Ovary (tissue), 9 donors: ENCODE results near the gene ACSF3. TPM values are rescaled to one million over a fixed set of nuclear protein-coding genes. Genes with fewer than 3 reads are reported as not detected.

Source experiments
- DNase-seq, 5 donors: peaks; one replicate each; pipeline ENCODE4 v3.0.0-alpha.2; 2019 to 2020
- H3K27ac ChIP-seq, 2 donors: fragments of 200-600 bp; one replicate each; pipeline versions ENCODE4 v1.5.1 to v1.8.0; 2019 to 2022
- H3K27me3 ChIP-seq: fragments of 200-600 bp; one replicate; pipeline ENCODE4 v1.8.0; 2022
- H3K36me3 ChIP-seq: fragments of 200-600 bp; sonication (generic); one replicate; pipeline ENCODE4 v1.5.1; 2019
- H3K4me1 ChIP-seq: one replicate; pipeline ENCODE4 v1.8.1; 2013; ENCODE audit warnings: mild to moderate bottlenecking, moderate library complexity; ENCODE audit not compliant: insufficient read depth
- H3K4me3 ChIP-seq: fragments of 200-600 bp; sonication (generic); one replicate; pipeline ENCODE4 v1.5.1; 2017
- H3K9me3 ChIP-seq, 2 donors: fragments of 200-600 bp in 1 of 2; sonication (generic) in 1 of 2; one replicate each; pipeline versions ENCODE4 v1.5.1 to v1.8.1; 2013 to 2019; ENCODE audit warnings: mild to moderate bottlenecking in 1 of 2, moderate library complexity in 1 of 2
- EP300 ChIP-seq: sonication (generic); formaldehyde crosslinking; IDR thresholded peaks from one replicate; pipeline ENCODE4 v1.6.1; 2017; ENCODE audit warnings: antibody characterized with exemption
- POLR2A ChIP-seq: fragments of 450-650 bp; IDR thresholded peaks from one replicate; pipeline ENCODE4 v1.6.1; 2017; ENCODE audit warnings: antibody characterized with exemption, mild to moderate bottlenecking, moderate library complexity
- WGBS, 3 donors: extraction: QIAGEN DNeasy Blood & Tissue Kit in 1 of 3; methylation state at CpG; one replicate each; pipeline versions ENCODE4 v1.1.5 to v1.1.7; 2013 to 2017; 5-methylcytosine and 5-hydroxymethylcytosine counted together
- intact Hi-C, 4 donors: fragments of 100-400 bp; cut with DNase I; formaldehyde crosslinking; loops; one replicate each; pipeline versions ENCODE4 v1.11.0 to v1.15.1; 2022 to 2023
- polyA plus RNA-seq, 2 donors: library from polyadenylated mRNA; stranded (reverse); fragments of 200-250 nt in 1 of 2; fragments of 350-450 nt in 1 of 2; fragmentation: Illumina TruSeq in 1 of 2; extraction: RNeasy Lipid Tissue Mini Kit (QIAGEN cat#74804) in 1 of 2; gene quantifications; one replicate each; pipeline ENCODE4 v1.2.3, GENCODE V29; 2013 to 2014
- total RNA-seq, 7 donors: library from RNA; depleted of rRNA in 2 of 7; stranded (reverse); fragments of >200 nt in 2 of 7; fragmentation: NEBNext Ultra II Directional in 3 of 7; extraction: Animal tissue kit (Norgen Biotek cat#: 25700) in 3 of 7; gene quantifications; one replicate each; pipeline versions ENCODE4 v1.1.0 to v1.2.4, GENCODE V29; 2016 to 2023
- TF ChIP-seq, protein P1 (sequence below), 3 donors: fragments of 450-650 bp in 2 of 3; fragments of 200-600 bp in 1 of 3; IDR thresholded peaks; one replicate each; pipeline versions ENCODE4 v1.5.1 to v1.8.0; 2016 to 2022; ENCODE audit warnings: antibody characterized with exemption in 3 of 3, mild to moderate bottlenecking in 1 of 3
- donor health status: DM: no; HTN: no; CAD: no; lungs with moderate emphysema.
- donor health status: DM: no; HTN: no; CAD: no.
- donor health status: Bipolar disorder and iron deficiency.
- donor health status: DM: yes; HTN: yes; CAD: no.
- donor health status: DM: no; HTN: no; CAD: no.
- donor health status: DM: yes; HTN: yes; CAD: no.

ACSF3 gene
- total and polyA plus RNA-seq, 9 donors: 16.2 to 40.9 (median 28.0) TPM

DNA sequence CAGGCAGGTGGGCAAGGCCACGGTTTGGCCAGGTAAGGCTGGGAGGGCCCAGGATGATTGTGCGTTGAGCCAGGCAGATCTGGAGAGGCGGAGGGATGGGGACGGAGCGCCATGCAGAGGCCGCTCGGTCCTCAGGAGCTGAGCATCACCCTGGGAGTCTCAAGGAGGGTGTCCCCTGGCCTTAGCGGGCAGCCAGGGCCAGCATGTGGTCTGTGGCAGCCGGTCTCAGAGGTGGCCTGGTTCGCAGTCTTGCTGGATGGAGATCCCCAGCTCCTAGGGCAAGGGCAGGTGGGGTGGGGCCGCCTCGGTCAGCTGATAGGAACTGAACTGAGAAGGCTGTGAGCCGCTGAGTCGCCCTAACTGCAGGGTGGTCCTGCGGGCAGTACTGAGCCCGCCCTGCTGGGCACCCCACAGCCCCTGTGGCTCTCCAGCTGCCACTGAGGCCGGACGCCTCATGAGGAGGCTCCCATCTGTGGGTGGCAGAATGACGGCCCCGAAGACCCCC, 66.2 kb downstream of the ACSF3 start:
- no peak for DNase-seq
- Histone ChIP-seq H3K27me3 (no peaks in the 10 kb centered on the region), H3K9me3 (no peaks in the 10 kb centered on the region), H3K36me3 (no peaks in the 10 kb centered on the region), H3K4me1 (peaks cover 12% of the 10 kb centered on the region), H3K4me3 (no peak overlapping the region), H3K27ac (no peak overlapping the region)
- intact Hi-C loops: loop anchor here in 1 of 4 donors (5.0 kb wide), 1 partner anchor 218 kb away; no protein-coding TSS in a partner anchor
- TF ChIP-seq POLR2A (no peak), EP300 (no peak)
- TF ChIP-seq, protein P1, sequence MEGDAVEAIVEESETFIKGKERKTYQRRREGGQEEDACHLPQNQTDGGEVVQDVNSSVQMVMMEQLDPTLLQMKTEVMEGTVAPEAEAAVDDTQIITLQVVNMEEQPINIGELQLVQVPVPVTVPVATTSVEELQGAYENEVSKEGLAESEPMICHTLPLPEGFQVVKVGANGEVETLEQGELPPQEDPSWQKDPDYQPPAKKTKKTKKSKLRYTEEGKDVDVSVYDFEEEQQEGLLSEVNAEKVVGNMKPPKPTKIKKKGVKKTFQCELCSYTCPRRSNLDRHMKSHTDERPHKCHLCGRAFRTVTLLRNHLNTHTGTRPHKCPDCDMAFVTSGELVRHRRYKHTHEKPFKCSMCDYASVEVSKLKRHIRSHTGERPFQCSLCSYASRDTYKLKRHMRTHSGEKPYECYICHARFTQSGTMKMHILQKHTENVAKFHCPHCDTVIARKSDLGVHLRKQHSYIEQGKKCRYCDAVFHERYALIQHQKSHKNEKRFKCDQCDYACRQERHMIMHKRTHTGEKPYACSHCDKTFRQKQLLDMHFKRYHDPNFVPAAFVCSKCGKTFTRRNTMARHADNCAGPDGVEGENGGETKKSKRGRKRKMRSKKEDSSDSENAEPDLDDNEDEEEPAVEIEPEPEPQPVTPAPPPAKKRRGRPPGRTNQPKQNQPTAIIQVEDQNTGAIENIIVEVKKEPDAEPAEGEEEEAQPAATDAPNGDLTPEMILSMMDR (IDR thresholded peaks at IDR 0.05): no peak
- WGBS, 3 donors: 82 to 90% (median 85%) methylated on average over 20 of the region's 20 CpGs

DNA sequence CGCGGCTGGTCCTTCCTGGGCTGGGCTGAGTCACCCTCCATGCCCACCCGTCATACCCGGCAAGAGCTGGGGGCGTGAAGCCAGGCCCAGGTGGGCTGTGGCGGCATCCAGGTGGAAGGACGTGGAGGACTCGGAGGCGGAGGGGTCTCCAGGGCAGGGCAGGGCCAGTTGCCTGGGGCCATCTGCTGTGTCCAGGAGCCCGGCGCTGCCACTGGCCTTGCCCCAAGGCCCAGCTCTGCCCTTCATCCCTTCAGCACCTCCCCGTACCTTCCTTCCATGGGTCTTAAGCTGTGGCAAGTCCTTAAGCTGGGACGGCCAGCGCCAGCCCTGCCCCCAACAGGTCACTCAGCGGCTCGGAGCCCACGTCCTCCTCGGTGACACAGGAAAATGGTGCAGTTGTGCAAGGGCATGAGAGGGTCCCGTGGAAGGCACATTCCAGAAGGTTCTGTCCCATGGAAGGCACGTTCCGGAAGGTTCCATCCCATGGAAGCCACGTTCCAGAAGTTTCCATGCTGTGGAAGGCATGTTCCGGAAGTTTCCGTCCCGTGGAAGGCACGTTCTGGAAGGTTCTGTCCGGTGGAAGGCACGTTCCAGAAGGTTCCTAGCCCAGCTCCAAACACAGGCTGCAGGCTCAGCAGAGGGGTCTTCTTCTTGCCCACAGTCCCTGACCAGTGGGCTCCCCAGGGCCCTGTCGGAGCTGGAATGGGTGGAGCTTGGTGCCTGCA, 67.5 kb downstream of the ACSF3 start:
- H3K27ac ChIP-seq: no peak overlapping the region
- no peaks in the 10 kb centered on the region for H3K36me3 ChIP-seq
- TF ChIP-seq, protein P1 (IDR thresholded peaks at IDR 0.05): no peak
- TF ChIP-seq EP300 (no peak), POLR2A (no peak)
- no peak for DNase-seq
- H3K4me3 ChIP-seq: no peak overlapping the region
- peaks cover 3% of the 10 kb centered on the region for H3K4me1 ChIP-seq
- 83 to 85% (median 85%) methylated on average over 26 to 29 of the region's 29 CpGs for WGBS, 3 donors
- no peaks in the 10 kb centered on the region for H3K27me3 ChIP-seq
- intact Hi-C loops: loop anchor here in 1 of 4 donors (5.0 kb wide), 1 partner anchor 219 kb away; no protein-coding TSS in a partner anchor
- no peaks in the 10 kb centered on the region for H3K9me3 ChIP-seq

DNA sequence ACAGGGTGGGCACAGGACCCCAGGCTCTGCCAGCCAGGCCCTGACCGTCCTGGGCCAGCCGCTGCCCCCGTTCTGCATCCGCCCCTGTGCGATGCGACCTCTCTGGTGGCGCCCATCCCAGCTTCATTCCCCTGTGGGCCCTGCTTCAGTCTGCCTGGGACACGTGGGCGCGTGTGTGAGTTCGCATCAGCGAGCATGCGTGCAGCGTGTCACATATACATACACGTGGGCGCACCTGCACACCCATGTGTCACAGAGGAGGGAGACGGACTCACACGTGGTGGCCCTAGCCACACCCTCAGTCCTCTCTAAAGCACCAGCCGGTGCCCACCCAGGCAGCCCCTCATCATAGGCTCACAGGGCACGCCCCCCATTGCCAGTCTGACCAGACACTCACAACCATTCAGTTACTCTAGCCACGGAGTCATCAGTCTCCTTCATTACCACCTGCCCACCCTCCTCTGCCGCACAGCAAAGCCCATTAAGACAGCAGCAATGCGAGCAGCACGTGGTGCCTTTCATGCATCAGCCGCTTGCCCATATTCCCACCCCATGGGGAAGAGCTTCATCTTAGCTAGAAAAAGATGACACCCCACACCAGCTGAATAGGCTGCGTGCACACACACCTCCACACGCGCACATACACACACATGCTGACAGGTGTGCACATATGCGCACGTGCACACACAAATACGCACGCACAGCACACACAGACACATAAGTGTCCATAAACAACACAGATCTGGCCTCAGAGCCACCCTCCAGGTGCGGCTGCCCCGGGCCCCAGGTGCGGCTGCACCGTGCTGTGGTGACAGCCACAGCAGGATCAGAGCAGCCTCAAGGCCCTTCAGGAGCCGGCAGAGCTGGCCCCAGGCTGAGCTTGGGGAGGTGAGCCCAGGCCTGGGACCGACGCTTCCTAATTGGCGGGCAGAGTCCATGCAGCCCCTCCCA, 68.4 kb downstream of the ACSF3 start:
- WGBS, 3 donors: 81 to 84% (median 81%) methylated on average over 39 to 40 of the region's 40 CpGs
- no peaks in the 10 kb centered on the region for H3K4me1 ChIP-seq
- H3K36me3 ChIP-seq: no peaks in the 10 kb centered on the region
- DNase-seq: no peak
- intact Hi-C loops: loop anchor here in 1 of 4 donors (5.0 kb wide), 1 partner anchor 220 kb away; no protein-coding TSS in a partner anchor
- no peak overlapping the region for H3K4me3 ChIP-seq
- no peak overlapping the region for H3K27ac ChIP-seq
- TF ChIP-seq POLR2A (no peak), EP300 (no peak)
- TF ChIP-seq, protein P1 (IDR thresholded peaks at IDR 0.05): no peak
- H3K27me3 ChIP-seq: peaks cover under 1% of the 10 kb centered on the region
- H3K9me3 ChIP-seq: no peaks in the 10 kb centered on the region

DNA sequence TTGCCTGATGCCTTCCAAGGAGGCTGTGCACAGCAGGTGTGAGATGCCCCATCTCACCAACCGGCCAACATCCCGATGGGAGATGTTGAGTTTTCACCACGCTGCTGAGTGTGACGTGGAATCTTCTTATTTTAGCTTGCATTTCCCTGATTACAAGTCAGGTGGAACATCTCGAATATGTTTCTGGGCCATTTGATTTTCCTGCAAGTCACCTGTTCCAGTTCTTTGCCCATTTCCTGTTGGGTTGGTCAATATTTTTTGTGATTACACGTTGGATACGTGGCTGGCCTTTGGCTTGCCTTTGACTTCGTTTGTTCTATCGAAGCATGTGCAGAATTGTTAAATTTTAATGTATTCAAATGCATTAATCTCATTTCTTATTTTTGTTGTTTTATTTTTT, 69.6 kb downstream of the ACSF3 start:
- Histone ChIP-seq H3K27me3 (peaks cover 4% of the 10 kb centered on the region), H3K4me3 (no peak overlapping the region), H3K4me1 (no peaks in the 10 kb centered on the region), H3K27ac (no peak overlapping the region), H3K36me3 (no peaks in the 10 kb centered on the region), H3K9me3 (no peaks in the 10 kb centered on the region)
- DNase-seq: no peak
- WGBS, 3 donors: 78 to 81% (median 79%) methylated on average over 9 of the region's 9 CpGs
- no peak for TF ChIP-seq POLR2A
- intact Hi-C loops: loop anchor here in 1 of 4 donors (5.0 kb wide), 1 partner anchor 221 kb away; no protein-coding TSS in a partner anchor
